Spleen (tissue), 11 donors: ENCODE measurements around the gene GALNT7. TPM values are rescaled to one million over a fixed set of nuclear protein-coding genes. Genes with fewer than 3 reads are reported as not detected.

Experiments used
- DNase-seq: peaks from one replicate; pipeline ENCODE4 v3.0.0-alpha.2; 2020
- H3K27ac ChIP-seq, 8 donors: fragments of 200-600 bp; sonication (generic) in 7 of 8; 1 replicate in 4 of 8; 2 replicates in 4 of 8; pipeline versions ENCODE4 v1.5.0 to v1.8.0; 2016 to 2021; ENCODE audit warnings: inconsistent platforms in 4 of 8, mild to moderate bottlenecking in 4 of 8, moderate library complexity in 1 of 8
- H3K27me3 ChIP-seq, 7 donors: fragments of 200-600 bp; sonication (generic) in 6 of 7; replicated peaks in 1 of 7; 1 replicate in 4 of 7; 2 replicates in 3 of 7; pipeline versions ENCODE4 v1.5.0 to v1.8.0; 2016 to 2021; ENCODE audit warnings: inconsistent platforms in 3 of 7, mild to moderate bottlenecking in 1 of 7
- H3K36me3 ChIP-seq, 6 donors: fragments of 200-600 bp; sonication (generic) in 5 of 6; 1 replicate in 4 of 6; 2 replicates in 2 of 6; pipeline versions ENCODE4 v1.5.0 to v1.8.0; 2016 to 2021; ENCODE audit warnings: inconsistent platforms in 2 of 6
- H3K4me1 ChIP-seq, 6 donors: fragments of 200-600 bp; sonication (generic) in 5 of 6; 1 replicate in 3 of 6; 2 replicates in 3 of 6; pipeline versions ENCODE4 v1.5.0 to v1.8.0; 2016 to 2021; ENCODE audit warnings: inconsistent platforms in 3 of 6
- H3K4me3 ChIP-seq, 8 donors: fragments of 200-600 bp; sonication (generic) in 7 of 8; 1 replicate in 4 of 8; 2 replicates in 4 of 8; pipeline versions ENCODE4 v1.5.0 to v1.8.0; 2016 to 2021; ENCODE audit warnings: inconsistent platforms in 4 of 8, mild to moderate bottlenecking in 4 of 8, moderate library complexity in 2 of 8
- H3K9me3 ChIP-seq, 8 donors: fragments of 200-600 bp; sonication (generic) in 7 of 8; 1 replicate in 4 of 8; 2 replicates in 4 of 8; pipeline versions ENCODE4 v1.5.0 to v1.8.0; 2016 to 2021; ENCODE audit warnings: inconsistent platforms in 4 of 8
- CTCF ChIP-seq, 11 experiments: fragments of 200-600 bp in 7 of 11; fragments of 450-650 bp in 4 of 11; sonication (generic) in 4 of 11; IDR thresholded peaks in 8 of 11; conservative IDR thresholded peaks in 3 of 11; 1 replicate in 7 of 11; 2 replicates in 4 of 11; pipeline versions ENCODE4 v1.4.0 to v1.8.0; 2016 to 2021; ENCODE audit warnings: antibody characterized with exemption in 11 of 11, inconsistent platforms in 4 of 11, mild to moderate bottlenecking in 1 of 11
- POLR2A ChIP-seq, 3 donors: fragments of 450-650 bp; IDR thresholded peaks; one replicate each; pipeline ENCODE4 v1.5.1; 2017; ENCODE audit warnings: antibody characterized with exemption in 3 of 3, mild to moderate bottlenecking in 1 of 3
- POLR2AphosphoS5 ChIP-seq, 3 donors: sonication (generic); formaldehyde crosslinking; IDR thresholded peaks; one replicate each; pipeline ENCODE4 v1.5.1; 2017; ENCODE audit warnings: antibody characterized with exemption in 3 of 3
- WGBS, 5 donors: extraction: QIAGEN DNeasy Blood & Tissue Kit in 3 of 5; methylation state at CpG; one replicate each; pipeline versions ENCODE4 v1.1.5 to v1.1.7; 2013 to 2018; 5-methylcytosine and 5-hydroxymethylcytosine counted together
- intact Hi-C: fragments of 100-400 bp; cut with DNase I; formaldehyde crosslinking; loops from one replicate; pipeline ENCODE4 v1.15.0; 2023; ENCODE audit warnings: low total_unique reads
- polyA plus RNA-seq, 3 donors: library from polyadenylated mRNA; stranded (reverse); fragments of 200-250 nt; gene quantifications; one replicate each; pipeline ENCODE4 v1.2.1, GENCODE V29; 2013
- total RNA-seq, 7 donors: library from RNA; depleted of rRNA in 3 of 7; stranded (reverse); fragments of >200 nt in 3 of 7; fragmentation: NEBNext Ultra II Directional in 4 of 7; extraction: Animal tissue kit (Norgen Biotek cat#: 25700) in 4 of 7; gene quantifications; one replicate each; pipeline versions ENCODE4 v1.1.0 to v1.2.1, GENCODE V29; 2016 to 2021
- donor health status: healthy with polysubstance abuse.
- donor health status: DM: no; HTN: no; CAD: no; lungs with moderate emphysema.
- donor health status: DM: no; HTN: no; CAD: no.
- donor health status: Bipolar disorder and iron deficiency.
- donor health status: healthy.
- donor health status: DM: no; HTN: no; CAD: no.
- donor health status: DM: yes; HTN: yes; CAD: no.

Gene GALNT7
- total and polyA plus RNA-seq, 10 donors = 7.6 to 28.5 (median 20.9) TPM

GRCh38 chr4:173287486-173287885 lies 118.9 kb downstream of the GALNT7 start:
- Histone ChIP-seq H3K4me3 (no peak overlapping the region), H3K36me3 (peaks cover 0 to 30% (median 0%) of the 10 kb centered on the region in 6 donors), H3K9me3 (peaks cover 4 to 53% (median 47%) of the 10 kb centered on the region in 8 donors), H3K4me1 (peaks cover 0 to 11% (median 3%) of the 10 kb centered on the region in 6 donors), H3K27ac (no peak overlapping the region), H3K27me3 (no peaks in the 10 kb centered on the region)
- DNase-seq = no peak
- intact Hi-C loops = no loop called here
- whole genome bisulfite sequencing, 5 donors = 73 to 96% (median 90%) methylated on average over 2 of the region's 2 CpGs
- TF ChIP-seq CTCF (IDR thresholded peaks at IDR 0.05 in 8 of 11, conservative IDR thresholded peaks at IDR 0.05 in 3 of 11) (no peak), POLR2AphosphoS5 (IDR thresholded peaks at IDR 0.05) (no peak), POLR2A (IDR thresholded peaks at IDR 0.05) (no peak)

- no peaks in the 10 kb centered on the region for H3K27me3 ChIP-seq
- H3K4me1 ChIP-seq = peaks cover 0 to 11% (median 3%) of the 10 kb centered on the region in 6 donors
- no peak for TF ChIP-seq POLR2A (IDR thresholded peaks at IDR 0.05)
- TF ChIP-seq CTCF (IDR thresholded peaks at IDR 0.05 in 8 of 11, conservative IDR thresholded peaks at IDR 0.05 in 3 of 11) = peak; percentile 22 to 71 (median 54)
- peak overlapping the region in 1 of 8 donors; percentile 29 for H3K4me3 ChIP-seq
- peaks cover under 1 to 46% (median 43%) of the 10 kb centered on the region in 8 donors for H3K9me3 ChIP-seq
- intact Hi-C loops = no loop called here
- no peak overlapping the region for H3K27ac ChIP-seq
- no peak for DNase-seq
- peaks cover 0 to 30% (median 0%) of the 10 kb centered on the region in 6 donors for H3K36me3 ChIP-seq
- WGBS, 5 donors = 55 to 77% (median 72%) methylated on average over 4 of the region's 4 CpGs
These were observed 119.7 kb downstream of the GALNT7 start for GRCh38 chr4:173288296-173288695.

GRCh38 chr4:173288698-173289352 lies 120.2 kb downstream of the GALNT7 start:
- Histone ChIP-seq H3K27ac (no peak overlapping the region), H3K4me1 (peaks cover 0 to 11% (median 3%) of the 10 kb centered on the region in 6 donors), H3K27me3 (no peaks in the 10 kb centered on the region), H3K4me3 (peak overlapping the region in 3 of 8 donors; percentile 16 to 29 (median 19)), H3K36me3 (peaks cover 0 to 35% (median 0%) of the 10 kb centered on the region in 6 donors), H3K9me3 (peaks cover 0 to 40% (median 38%) of the 10 kb centered on the region in 8 donors)
- DNase-seq = no peak
- TF ChIP-seq CTCF (IDR thresholded peaks at IDR 0.05 in 8 of 11, conservative IDR thresholded peaks at IDR 0.05 in 3 of 11) (no peak), POLR2AphosphoS5 (IDR thresholded peaks at IDR 0.05) (no peak), POLR2A (IDR thresholded peaks at IDR 0.05) (no peak)
- 76 to 92% (median 84%) methylated on average over 3 of the region's 3 CpGs for WGBS, 5 donors
- intact Hi-C loops = no loop called here

GRCh38 chr4:173289353-173289727 lies 120.7 kb downstream of the GALNT7 start:
- no peak for TF ChIP-seq POLR2A (IDR thresholded peaks at IDR 0.05)
- TF ChIP-seq CTCF (IDR thresholded peaks at IDR 0.05 in 8 of 11, conservative IDR thresholded peaks at IDR 0.05 in 3 of 11) = no peak
- no peak for TF ChIP-seq POLR2AphosphoS5 (IDR thresholded peaks at IDR 0.05)
- DNase-seq = no peak
- Histone ChIP-seq H3K9me3 (peaks cover 0 to 35% (median 32%) of the 10 kb centered on the region in 8 donors), H3K4me1 (peaks cover 0 to 11% (median 3%) of the 10 kb centered on the region in 6 donors), H3K4me3 (peak overlapping the region in 3 of 8 donors; percentile 16 to 29 (median 19)), H3K36me3 (peaks cover 0 to 32% (median 0%) of the 10 kb centered on the region in 6 donors), H3K27me3 (no peaks in the 10 kb centered on the region), H3K27ac (no peak overlapping the region)
- 48 to 74% (median 67%) methylated on average over 4 of the region's 4 CpGs for WGBS, 5 donors
- intact Hi-C loops = no loop called here
